ENCODE results near the gene SMIM11.
"Not testable (repeated sequence)": the region's sequence is repeated elsewhere in the genome, so short reads cannot be mapped to it uniquely, and the experiment has no call there.

The SMIM11 gene

DNA sequence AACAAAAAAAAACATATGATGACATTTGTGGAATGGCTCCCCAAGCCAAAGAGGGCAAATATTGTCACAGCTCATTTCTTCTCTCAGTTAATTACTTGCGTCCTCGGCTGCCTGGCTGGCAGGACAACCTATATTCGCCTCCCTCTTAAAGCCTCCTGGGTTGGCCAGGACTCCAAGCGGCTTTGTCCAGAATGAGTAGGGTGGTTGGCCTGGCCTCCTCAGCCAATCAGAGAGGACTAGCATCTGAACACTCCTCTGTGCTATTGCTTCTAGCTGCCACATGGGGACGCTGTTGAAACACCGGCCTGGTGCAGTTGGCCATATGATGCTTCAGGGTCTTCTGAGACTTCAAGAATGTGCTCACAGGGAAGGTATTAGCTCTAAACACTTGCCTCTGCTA, 53.1 kb downstream of the SMIM11 start:
- not testable (repeated sequence) for DNase-seq

DNA sequence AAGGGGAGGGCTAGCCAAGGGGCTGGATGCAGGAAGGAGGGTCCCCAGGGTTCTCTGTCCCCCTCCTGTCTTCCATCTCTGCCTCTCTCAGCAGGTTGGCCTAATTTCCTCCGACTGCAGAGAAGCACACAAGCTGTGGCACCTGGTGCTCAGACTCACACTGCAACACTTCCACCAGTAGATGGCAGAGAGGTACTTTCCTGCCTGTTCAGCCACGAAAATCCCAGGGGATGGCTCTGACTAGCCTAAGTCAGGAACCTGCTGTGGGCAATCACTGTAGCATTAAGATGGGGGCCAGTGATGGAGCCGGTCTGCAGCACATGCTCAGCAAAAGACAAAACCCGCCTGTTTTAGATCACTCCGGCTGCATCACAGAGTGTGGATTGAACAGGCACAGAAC, 54.4 kb downstream of the SMIM11 start:
- not testable (repeated sequence) for DNase-seq

All from NCI-H1105 (cell line).